GM19025 (cell line): ENCODE results near the gene OR56B4.
"Not testable (repeated sequence)": the region's sequence is repeated elsewhere in the genome, so short reads cannot be mapped to it uniquely, and the experiment has no call there.

Source experiments
- ATAC-seq: cut with Tn5 transposase; IDR thresholded peaks from one replicate; pipeline ENCODE4 v1.9.1; 2021; ENCODE audit warnings: mild to moderate bottlenecking, low read depth, moderate library complexity; ENCODE audit not compliant: unreplicated experiment

Gene OR56B4, protein sequence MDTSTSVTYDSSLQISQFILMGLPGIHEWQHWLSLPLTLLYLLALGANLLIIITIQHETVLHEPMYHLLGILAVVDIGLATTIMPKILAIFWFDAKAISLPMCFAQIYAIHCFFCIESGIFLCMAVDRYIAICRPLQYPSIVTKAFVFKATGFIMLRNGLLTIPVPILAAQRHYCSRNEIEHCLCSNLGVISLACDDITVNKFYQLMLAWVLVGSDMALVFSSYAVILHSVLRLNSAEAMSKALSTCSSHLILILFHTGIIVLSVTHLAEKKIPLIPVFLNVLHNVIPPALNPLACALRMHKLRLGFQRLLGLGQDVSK

DNA sequence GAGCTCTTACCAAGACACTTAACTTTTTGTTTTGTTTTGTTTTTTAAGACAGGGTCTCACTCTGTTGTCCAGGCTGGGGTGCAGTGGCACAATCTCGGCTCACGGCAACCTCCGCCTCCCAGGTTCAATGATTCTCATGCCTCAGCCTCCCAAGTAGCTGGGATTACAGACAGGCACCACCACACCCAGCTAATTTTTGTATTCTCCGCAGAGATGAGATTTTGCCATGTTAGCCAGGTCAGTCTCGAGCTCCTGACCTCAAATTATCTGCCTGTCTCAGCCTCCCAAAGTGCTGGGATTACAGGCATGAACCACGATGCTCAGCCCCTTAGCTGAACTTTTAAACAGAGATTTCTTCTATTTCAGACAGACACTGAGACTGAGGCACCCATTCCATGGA, at the start of gene OR56B4:
Gene OR56B4 (plus strand): TSS at position 301 of the 400 bp plus-strand sequence. CDS start 95 bp downstream, at position 396.
- not testable (repeated sequence) for ATAC-seq

DNA sequence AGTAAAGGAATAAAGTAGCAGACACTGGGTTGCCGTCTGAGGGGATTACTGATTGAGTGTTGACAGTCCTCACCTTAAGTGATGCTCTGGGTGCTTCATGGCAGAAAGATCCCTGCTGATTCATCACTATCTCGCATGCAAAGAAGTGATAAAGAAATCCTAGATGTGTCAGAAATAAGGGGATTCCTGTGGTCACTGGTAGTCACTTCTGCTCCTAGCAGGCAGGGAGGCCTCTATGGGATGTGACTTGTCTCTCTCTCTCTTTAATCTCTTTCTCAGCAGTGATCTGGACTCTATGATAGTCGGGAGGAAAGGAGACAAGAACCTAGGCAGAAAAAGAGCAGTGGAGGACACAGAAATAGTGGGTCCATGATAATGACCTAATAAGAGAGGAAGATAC, 46.0 kb upstream of the OR56B4 start:
- ATAC-seq = no peak

DNA sequence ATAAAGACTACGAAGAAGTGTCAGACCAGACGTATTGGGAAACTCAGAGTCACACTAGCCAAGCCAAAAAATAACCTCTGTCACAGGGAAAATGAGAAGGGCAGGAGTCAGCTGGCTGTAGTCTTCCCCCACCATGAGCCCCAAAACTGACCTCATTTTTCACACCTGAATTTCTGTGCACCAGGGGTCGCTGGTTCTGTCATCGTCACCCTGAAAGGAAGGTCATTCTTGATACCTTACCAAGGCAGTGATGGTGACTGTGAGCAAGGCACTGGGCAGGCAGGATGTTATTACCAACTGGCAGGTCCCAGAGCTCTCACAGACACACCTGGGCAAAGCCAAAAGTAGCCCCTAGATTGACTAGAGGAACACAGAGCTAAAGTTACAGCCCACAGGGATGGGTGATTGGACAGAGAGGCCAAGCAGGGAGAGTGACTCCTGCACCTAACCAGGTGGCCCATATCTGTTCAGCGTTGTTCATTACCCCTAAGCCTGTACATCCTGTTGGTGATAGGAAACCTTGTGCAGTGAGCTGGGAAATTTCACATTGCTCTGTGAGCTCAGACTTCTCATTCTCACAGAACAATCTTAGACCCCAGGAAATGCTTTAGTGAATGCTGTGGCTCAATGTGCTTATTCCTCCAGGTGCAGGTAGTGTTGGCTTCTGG, 44.7 kb upstream of the OR56B4 start:
- no peak for ATAC-seq

DNA sequence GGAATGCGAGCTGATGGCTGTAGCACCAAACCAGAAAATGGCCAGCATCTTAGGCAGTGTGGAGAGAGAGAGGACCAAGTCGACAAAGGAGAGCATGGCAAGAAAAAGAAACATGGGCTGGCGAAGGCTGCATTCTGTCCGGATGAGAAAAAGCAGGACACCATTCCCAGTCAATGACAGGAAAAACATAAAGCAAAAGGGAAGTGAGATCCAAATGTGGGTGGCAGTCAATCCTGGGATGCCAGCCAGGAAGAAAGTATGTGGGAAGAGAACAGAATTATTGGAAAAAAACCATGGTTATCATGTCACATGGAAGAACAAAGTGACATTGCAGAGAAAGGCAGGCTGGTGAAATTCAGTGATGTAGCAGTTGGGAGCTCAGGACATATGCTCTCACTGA, 40.0 kb upstream of the OR56B4 start:
- ATAC-seq = no peak

DNA sequence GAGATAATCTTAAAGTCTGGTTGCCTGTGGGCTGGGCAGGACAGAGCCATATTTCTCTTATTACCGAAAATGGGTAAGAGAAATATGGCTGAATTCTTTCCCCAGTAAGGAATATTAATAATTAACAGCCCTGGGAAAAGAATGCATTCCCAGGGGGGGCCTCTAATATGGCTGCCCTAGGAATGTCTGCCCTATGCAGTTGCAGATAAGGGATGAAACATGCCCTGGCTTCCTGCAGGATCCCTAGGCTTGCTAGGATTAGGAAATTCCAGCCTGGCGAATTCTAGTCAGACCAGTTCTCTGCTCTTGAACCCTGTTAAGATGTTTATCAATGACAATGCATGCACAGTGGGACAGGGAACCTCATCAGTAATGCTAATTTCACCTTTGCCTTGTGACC, 31.0 kb upstream of the OR56B4 start:
- ATAC-seq = not testable (repeated sequence)

DNA sequence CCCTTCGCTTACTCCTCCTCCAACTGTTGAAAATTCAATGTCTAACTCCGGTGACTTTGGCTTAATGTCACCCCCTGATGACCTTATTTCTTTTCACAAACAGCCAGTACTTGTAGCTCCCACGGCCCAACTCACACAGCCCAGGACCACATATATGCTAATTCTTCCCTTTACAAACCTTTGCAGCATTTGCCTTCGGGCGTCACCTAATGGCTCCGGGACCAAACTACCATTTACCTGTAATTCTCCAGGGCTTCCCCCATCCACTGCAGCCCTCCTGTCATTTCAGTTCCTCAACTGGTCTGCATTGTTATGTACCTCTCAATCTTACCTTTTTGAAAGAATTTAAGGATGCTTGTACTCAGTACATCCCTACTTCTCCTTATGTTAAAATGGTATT, 29.8 kb upstream of the OR56B4 start:
- ATAC-seq = no peak

DNA sequence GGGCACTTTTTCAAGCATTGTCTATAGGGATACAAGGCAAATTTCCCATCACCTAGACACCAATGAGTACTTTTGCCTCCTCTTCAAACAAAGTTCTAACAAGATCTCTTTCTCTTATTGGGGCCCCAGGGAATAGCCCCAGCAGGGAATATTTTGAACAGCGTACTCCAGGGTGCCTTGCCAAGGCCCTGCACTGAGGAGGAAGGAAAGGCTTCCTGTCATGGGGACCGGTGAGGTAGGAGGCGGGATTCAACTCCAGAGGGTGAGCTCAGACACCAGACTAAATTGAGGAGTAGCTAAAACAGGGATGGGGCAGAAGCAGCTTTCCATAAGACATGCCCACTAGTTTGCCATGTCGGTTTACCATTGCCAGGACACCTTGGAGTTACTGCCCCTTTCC, 28.0 kb upstream of the OR56B4 start:
- ATAC-seq = no peak

DNA sequence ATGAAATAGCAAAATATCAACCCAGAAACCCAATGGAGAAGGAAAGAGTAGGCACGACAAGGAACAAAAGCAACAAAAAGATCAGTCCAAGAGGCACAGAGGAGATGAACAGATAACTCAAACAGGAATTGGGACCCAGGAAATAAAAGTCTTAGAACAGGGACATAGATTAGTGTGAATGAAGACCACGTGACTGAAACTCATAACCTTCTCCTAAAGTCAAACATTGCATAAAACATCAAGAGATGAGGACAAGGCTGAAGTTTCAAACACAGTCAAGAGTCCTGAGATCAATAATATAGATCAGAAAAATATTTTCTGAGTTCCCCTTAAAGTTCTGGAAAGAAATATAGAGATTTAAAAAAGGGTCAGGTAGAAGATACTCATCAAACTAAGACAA, 24.4 kb upstream of the OR56B4 start:
- ATAC-seq = no peak

DNA sequence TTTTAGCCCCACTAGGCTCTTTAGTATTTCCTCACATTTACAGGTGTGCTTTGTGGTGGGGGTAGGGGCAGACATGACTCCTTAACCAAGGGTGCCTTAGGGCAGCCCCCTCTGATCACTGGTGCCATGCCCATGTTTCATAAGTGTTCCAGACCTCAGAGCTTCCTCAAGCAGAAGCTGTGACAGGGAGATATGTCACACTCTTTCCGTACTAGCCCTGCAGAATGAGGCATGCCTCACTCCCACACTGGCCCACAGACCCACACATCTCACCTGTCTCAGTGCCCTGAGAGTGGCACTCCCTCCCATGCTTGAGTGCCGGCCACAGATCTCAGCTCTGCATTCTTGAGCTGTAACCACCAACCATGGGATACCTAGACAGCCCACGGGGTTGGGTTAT, 22.9 kb upstream of the OR56B4 start:
- no peak for ATAC-seq

DNA sequence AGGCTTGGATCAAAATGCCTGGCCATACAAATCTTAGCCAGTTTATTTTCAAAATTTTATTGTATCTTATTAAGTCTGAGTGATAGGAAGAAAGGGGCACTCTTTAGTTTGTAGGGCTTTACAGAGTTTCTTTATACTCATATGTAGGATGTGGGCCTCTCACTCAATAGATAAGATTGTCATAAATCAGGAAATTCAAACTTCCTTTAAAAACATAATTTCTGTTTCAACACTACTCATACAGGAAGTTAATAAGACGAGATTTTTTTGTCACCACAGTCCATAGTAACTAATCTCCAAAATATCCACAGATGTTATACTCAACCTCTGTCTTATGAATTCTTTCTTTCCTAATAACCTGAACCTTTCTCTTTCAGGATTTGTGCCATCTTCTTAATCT, 13.3 kb upstream of the OR56B4 start:
- no peak for ATAC-seq

DNA sequence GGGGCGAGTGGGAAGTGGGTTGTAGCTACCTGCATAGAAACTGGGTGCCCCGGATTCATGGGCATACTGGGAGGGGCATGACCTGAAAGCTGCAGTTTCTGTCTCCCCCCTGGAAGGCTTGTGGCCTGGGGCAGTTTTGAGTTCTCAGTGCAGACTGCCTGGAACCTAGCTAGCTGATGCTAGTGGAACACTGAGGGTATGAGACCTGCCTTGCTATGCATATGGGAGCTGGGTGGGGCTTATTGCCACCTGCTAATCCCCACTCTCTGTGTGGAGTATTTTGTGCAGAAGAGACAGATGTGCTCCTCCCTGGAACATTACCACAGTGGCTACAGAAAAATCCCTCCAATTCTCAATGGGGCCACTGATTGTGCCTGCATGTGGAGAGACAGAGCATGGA, 11.7 kb upstream of the OR56B4 start:
- no peak for ATAC-seq

DNA sequence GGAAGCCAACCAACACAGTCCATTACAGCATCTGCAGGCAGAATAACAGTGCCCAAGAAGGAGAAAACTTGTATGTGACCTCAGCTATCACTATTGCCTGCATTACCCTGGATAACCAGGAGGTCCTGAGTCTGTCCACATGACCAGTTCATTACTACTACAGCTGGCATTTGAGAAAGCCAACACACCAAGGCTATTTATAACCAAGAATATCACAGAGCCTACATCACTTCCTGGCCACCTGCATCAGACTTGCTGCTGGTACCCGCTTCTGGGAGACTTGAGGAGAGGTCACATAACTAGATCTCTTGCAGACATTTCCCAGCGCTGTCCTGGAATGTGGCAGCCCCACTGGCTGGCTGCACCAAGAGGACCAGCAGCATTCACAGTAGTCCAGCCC, 11.1 kb upstream of the OR56B4 start:
- no peak for ATAC-seq

DNA sequence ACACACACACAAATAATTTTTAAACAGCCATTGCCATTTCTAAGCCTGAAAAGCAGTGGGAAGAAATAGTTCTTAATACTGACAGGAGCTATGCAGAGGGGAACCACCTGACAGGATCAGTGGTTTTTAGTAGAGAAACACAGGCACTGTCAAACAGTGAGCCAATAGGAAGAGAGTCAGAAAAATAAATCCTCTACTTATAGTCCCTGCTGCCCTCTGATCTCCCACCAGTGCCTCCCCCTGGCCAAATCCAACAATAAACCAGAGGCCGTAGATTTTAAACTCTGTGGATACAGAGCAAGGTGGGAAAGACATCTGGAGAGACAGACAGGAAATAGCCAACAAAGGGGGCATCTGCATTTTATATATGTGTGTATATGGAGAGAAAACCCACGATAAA, 7.9 kb upstream of the OR56B4 start:
- ATAC-seq = no peak

DNA sequence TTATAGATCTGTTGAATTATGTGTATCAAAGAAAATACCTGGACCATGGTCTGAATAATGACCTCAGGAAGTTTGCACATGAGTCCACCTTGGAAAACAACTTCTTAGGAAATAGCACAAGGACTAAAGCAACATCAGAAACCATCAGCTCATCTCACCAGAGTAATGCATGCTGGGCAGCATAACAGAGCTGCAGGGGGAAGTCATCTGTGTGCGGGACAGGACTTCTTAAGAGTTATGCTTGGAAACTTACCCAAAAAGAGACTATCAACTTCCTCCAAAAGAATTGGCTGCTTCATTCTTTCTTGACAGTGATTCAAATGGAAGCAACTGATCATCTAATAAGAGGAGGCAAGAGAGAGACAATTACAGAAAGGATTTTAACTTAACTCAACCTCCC, 2.5 kb downstream of the OR56B4 start:
- no peak for ATAC-seq

DNA sequence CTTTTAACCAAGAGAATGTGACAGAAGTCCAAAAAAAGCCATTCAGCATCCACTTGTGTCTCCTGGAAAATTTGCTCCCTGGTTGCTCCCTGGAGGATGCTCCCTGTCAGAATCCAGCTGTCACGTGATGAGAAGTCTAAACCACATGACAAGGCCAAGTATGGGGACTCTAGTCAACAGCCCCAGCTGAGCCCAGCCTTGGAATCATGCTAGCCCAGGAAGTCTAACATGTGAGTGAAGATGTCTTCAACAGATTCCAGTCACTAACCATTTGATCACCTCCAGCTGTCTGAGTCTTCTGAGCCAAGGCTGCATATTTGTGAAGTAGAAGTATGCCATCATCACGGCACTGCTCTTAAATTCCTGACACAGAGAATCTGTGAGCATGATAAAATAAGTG, 4.2 kb downstream of the OR56B4 start:
- no peak for ATAC-seq

DNA sequence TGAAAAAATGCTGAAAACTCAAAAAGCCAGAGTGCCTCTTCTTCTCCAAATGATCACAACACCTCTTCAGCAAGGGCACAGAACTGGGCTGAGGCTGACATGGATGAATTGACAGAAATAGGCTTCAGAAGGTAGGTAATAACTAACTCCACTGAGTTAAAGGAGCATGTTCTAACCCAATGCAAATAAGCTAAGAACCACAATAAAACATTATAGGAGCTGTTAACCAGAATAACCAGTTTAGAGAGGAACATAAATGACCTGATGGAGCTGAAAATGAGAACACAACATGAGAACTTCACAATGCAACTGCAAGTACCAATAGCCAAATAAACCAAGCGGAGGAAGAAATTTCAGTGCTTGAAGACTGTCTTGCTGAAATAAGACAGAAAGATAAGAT, 9.2 kb downstream of the OR56B4 start:
- ATAC-seq = no peak

DNA sequence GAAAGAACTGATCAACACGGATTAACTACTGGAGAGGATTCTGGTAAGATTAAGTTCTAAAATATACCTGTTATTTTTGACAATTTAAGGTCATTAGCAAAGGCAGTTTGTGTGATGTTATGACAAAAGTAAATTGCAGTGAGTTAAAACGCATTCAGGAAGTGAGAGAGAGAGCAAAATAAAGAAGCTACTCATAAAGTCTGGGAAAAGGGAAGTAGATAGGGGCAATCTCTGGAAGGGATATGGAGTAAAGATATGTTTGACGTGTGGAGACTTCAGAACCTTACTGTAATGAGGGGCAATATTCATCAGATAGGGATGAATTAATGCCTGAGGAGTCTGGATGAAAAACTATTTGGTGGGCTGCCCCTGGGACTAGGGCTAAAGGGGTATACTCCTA, 16.8 kb downstream of the OR56B4 start:
- ATAC-seq = no peak

DNA sequence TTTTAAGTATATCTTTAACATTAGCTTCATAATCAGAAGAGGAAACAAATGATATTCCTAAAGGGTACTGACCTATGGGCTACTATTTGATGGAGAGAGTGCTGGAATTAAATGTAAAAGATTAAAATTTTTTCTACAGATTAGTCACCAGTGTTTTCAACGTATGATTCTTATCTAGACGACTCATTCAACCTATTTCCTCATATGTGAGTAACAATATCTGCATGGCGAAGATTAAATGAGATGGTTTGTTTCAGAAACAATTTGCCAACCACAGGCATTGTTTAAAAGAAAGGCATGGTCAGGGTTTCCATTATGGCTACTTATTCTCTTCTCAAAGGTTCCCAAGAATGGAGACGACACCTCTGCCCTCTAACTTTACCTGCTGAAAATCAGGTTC, 20.4 kb downstream of the OR56B4 start:
- ATAC-seq = no peak

DNA sequence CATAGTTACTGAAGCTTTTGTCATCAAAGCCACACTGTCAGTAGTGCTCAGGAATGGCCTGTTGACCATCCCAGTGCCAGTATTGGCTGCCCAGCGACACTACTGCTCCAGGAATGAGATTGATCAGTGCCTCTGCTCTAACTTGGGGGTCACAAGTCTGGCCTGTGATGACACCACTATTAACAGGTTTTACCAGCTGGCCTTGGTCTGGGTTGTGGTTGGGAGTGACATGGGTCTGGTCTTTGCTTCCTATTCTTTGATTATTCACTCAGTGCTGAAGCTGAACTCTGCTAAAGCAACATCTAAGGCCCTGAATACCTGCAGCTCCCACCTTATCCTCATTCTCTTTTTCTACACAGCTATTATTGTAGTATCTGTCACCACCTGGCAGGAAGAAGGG, 21.5 kb downstream of the OR56B4 start:
- no peak for ATAC-seq

DNA sequence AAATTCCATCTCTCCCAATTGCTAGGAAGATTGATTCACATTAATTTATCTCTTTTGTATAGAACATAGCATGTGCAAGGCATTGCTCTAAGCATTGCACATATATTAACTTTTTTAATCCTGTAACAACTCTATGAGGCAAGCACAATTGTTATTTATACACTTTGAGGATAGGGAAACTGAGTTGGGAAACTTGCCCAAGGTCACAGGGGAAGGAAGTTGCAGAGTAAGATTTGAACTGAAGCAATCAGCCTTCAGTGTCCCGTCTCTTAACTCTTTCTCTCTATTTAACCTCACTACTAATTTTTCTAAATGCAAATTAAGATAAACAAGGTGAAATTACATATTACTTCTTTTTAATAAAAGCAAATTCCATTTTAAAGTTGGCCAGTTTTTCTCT, 22.2 kb downstream of the OR56B4 start:
- ATAC-seq = no peak

DNA sequence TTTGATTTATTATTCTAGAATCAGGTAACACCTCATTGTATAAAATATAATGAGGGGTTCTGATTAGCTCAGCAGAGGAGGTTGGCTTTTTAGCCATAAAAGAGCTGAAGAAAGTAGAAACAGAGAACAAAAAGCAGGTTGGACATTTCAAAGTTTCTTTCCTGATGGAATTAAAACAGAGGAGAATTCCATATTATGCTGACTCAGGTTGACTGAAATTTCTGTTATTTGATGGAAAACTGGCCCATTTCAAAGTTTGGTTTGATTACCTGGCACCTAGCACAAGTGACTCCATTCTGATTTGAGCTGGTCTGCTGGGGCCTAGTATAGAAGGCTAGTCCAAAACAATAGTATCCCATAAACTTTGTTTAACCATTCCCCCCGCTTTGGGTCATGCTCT, 24.9 kb downstream of the OR56B4 start:
- ATAC-seq = no peak

DNA sequence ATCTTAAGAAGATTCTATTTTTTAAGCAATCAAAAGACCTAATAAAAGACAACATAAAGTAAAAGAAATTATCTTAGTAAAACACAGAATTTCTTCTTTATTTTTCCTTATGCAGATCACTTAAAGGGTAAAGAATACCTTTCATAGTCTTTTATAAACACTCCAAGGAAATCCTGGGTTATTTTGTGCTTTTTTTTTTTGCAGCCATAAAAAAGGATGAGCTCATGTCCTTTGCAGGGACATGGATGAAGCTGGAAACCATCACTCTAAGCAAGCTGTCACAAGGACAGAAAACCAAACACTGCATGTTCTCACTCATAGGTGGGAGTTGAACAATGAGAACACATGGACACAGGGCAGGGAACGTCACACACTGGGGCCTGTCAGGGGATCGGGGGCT, 28.5 kb downstream of the OR56B4 start:
- ATAC-seq = not testable (repeated sequence)
